ENCODE measurements around the gene TCERG1.
A peak's percentile ranks its signal among the peaks of the same experiment; 100 is the strongest.

Gene TCERG1

DNA sequence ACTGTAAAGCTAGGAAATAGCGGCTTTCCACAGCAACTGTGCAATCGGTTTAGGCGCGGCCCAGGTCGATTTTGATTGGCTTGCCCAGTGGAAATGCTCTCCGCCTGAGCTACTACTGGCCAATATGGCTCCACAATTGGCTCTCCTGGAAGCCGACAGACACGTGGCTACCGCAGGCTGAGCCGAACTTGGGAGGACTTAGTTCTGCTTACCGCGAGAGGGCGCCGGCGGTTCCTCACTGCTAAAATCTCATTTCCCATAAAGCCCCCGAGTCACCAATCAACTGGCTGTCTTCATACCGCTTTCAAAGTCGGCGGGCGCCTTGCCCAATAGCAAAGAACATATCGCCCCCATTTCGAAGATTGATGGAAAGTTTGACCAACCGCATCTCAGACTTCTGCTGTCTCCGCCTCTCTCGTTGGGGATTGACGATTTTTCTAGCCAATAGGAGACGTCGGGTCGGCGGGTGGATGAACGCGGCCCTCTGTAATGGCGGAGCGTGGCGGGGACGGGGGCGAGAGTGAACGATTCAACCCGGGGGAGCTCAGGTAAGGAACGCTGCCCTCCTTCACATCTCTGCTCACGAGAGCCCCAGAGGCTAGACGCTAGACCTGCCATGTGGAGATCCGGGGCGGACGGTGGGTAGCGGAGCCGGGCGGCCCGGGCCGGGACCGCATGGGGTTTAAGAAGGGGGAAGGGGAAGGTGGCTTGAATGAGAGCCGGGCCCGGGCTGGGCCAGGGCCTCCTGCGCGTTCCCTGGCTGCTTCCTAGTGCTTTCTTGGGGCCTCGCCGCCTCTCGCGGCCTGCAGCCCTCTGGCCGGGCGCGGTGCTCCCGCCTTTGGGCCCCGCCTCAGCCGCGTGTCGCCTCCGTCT is at the start of gene TCERG1:
TCERG1 (plus strand) TSS at position 473 of the 873 bp plus-strand sequence; CDS start at position 490, 17 bp downstream.
- DNase-seq (ENCODE audit: low read depth in 2 of 2) = peak; percentile 91 to 93

DNA sequence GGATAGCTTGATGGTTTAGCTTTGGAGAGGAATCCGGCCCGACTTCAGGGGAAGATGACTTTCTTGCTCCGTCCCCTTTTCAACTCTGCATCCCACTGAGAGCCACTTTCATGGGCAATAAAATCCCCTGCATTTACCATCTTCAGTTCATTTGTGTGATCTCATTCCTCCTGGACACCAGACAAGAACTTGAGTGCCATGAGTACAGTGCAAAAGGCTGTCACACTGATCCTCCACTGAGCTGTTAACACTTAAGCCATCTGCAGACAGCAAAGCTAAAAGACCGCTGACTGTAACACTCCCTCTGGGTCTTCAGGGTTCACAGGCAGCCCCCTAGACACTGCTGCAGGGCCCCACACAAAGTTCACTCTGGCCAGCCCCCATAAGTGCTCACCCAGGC is 48.3 kb upstream of the TCERG1 start:
- no peak for DNase-seq (ENCODE audit: low read depth in 2 of 2)

DNA sequence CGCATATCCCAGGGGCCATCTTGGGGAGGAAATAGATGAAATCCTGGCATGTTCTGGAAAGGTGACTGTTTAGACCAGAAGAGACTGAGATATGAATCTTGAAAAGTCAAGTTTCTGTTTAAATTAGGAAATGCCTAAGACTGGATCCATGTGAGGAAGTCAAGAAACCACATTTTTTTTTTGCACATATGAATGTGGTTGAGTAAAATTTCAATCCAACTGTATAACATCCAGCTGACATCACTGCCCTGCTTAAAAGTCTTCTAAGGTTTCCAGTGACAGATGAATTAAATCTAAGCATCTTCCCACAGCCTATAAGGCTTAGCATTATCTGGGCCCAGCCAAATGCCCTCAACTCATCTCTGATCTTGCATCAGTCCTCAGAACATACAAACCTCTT is 47.7 kb upstream of the TCERG1 start:
- DNase-seq (ENCODE audit: low read depth in 2 of 2) = no peak

DNA sequence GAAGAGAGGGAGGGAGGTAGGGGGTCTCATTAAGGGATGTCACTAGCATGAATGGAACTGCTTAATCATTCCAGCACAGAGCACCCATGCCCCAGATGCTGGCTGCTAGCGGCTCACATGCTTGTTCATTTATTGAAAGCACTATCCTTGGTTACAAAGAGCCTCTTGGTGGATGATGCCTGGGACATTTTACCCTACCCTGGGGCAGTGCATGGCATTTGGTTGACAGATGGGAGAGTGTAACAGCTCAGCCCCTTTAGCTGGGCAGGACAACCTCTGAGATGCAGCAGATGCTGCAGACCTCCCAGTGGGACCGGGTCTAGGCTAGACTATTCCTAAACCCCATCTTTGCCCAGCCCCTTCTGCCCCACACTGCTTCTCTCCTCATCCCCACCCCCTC is 46.9 kb upstream of the TCERG1 start:
- no peak for DNase-seq (ENCODE audit: low read depth in 2 of 2)

DNA sequence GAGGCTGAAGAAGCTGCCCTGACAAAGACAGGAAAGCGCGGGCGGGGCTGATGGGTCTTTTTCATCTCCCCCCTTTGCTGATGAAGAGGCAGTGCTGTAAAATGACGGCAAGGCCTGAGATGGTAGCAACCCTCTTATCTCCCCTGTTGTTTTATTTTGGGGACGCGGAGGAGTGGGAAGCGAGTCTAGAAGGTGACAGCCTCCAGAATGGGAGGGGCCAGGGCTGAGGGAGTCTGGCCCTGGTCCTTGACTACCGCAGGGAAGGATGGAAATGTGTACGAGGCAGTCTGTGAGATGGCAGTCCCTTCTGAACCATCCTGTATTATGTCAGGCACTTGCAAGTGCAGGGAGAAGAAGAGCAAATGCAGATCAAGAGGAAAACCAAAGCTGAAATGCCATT is 46.1 kb upstream of the TCERG1 start:
- no peak for DNase-seq (ENCODE audit: low read depth in 2 of 2)

DNA sequence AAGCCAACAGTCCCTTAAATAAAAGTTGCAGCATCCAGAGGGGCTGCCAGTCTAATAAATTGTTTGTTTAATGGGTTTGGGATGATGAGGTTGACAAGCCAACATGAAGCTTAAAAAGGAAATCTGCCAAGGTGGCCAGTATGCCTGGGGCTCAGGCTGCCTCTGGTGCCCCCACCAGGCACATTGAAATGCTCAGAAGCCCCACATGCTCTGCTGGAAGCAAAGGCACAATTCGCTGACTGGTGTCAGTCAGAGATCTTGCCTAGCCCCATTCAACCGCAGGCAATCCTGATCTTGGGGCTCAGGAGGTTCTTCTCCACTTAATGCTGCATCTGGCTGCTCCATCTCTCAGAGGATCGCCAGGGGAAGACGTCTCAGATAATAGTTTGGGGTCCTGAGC is 44.2 kb upstream of the TCERG1 start:
- DNase-seq (ENCODE audit: low read depth in 2 of 2) = no peak

DNA sequence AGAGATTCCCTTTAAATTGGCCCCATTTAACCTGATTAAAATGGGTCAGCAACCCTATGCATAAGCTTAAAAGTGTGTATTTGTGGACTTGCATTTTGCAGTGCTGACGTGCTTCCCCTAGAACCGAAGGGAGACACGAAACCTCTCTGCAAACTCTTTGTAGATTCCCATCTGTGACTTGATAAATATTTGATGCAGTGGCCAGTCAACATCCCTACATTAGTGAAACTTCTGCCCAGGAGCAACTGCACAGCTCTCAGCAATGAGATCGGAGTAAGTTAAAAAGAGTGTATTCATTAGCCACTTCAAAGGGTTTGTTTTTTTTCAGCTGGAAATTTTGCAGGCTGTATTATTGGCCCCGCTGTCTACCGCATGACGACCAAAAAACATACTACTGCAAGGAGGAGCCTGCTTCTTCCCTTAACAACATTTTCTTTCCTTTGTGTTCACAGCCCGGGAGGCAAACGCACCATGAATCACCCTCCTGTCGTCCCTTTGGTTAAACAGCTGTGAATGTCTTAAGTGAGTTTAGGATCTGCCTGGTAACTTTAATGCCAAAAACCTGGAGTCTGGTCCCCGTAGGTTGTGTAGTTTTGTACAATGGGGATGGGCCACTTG is 38.0 kb upstream of the TCERG1 start:
- no peak for DNase-seq (ENCODE audit: low read depth in 2 of 2)

DNA sequence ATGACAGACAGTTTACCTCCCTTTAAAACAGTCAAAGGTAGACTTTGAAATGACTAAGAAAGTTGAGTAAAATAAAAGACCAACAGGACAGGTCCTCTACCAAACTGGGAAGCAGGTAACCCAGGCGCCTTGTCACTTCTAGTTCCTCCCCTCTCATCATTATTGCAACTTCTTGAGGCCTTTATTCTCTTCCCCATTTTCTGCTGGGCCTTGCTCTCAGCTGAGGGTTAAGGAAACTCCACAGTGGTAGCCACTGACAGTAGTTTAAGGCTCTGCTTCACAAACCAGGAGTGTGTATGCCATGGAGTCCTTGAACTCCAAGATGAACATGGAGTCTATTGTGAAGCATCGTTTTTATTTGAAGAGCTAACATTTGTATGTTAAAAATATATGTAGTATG is 36.9 kb upstream of the TCERG1 start:
- DNase-seq (ENCODE audit: low read depth in 2 of 2) = no peak

DNA sequence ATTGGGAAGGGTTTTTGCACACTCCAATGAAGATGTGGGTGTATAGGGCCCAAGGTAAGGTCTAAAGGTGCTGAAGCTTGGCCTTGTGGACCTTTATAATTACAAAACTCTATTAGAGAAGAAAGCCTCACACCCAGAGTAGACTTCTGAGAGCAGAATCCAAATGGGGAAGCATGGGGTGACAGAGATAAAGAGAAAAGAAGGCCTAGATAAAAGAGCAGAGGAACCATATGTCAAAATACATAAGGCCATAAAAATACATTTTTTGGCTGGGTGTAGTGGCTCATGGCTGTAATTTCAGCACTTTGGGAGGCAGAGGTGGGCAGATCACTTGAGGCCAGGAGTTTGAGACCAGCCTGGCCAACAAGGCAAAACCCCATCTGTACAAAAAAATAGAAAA is 27.4 kb upstream of the TCERG1 start:
- DNase-seq (ENCODE audit: low read depth in 2 of 2) = no peak

DNA sequence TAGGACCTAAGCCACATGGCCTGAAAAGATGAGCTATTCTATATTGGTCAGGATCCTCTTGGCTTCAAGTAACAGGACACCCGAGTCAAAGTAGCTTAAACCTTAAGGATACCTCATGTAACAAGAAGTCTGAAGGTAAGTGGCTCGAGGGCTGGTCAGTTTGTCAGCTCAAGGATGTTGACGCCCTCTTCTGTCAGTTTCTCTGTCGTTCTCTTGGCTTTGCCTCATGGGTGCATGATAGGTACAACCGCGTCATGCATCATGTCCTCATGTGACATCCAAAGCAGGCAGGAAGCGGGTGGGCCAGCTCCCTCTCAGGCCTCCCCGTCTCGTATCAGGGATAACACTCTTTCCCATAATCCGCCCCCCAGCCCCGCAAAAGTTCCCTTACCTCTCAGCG is 22.1 kb upstream of the TCERG1 start:
- DNase-seq (ENCODE audit: low read depth in 2 of 2) = no peak

DNA sequence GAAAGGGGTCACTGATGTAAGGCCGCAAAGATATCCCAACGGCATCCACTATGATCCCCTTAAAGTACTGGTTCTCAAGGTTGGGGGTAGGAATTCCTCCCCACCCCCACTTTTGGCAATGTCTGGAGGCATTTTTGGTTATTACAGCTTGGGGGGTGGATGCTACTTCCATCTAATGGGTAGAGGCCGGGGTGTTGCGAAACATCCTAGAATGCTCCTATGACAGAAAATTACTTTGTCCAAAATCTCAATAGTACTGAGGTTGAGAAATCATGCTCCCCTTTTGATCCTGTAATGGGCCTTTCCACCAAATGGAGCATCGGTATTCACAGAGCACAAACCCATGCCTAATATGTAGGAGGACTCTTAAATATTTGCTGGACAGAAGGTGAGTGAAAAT is 20.8 kb upstream of the TCERG1 start:
- DNase-seq (ENCODE audit: low read depth in 2 of 2) = no peak

DNA sequence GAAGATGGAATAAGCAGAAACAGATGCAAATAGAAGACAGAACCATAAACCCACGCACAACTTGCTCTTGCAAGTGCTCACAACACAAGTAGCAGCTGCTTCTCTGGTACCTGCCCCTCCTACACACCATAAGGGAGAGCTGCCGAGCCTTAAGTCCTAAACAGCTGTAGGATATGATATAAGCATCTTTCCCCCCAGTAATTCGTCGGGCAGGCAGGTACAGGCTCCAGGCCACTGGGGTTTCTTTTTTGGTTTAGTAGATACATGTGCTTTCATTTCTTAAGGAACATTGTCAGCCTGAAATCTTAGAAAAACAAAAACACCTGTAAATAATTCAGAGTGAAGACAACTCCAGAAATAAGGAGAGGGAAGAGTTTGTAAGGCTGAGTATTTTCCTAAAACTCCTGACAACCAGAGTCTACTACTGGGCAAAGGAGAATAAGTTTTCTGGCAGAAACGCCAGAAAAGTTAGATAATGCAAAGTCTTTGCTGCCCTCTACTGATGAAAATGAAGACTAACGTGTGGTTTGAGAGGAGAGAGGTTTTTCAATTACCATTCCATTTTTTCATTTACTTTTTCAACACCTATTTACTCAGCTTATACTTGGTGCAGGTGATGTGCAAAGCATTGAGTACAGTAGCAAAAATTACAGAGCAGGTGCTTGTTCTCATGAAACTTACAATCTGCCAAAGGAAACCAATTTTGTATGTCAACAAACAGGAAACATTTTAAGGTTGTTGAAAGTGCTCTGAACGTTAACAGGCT is 20.1 kb upstream of the TCERG1 start:
- DNase-seq (ENCODE audit: low read depth in 2 of 2) = no peak

DNA sequence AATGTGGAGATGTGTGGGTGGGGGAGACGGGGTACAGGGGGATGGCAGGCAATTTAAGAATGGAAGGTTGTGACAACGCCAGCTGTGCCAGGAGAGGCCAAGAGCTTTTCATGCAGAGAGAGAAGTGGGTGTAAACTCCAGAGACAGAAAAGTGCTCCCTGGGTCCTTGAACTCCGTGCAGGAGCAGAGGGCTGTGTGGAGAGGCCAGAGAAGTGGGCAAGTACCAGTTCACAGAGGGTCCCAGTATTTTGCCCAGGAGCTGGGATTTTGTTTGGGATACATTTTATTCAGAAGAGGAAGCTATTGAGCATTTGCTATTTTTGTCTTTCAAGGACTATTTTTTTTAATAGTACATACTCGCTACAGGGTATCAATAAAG is 19.5 kb upstream of the TCERG1 start:
- DNase-seq (ENCODE audit: low read depth in 2 of 2) = no peak

DNA sequence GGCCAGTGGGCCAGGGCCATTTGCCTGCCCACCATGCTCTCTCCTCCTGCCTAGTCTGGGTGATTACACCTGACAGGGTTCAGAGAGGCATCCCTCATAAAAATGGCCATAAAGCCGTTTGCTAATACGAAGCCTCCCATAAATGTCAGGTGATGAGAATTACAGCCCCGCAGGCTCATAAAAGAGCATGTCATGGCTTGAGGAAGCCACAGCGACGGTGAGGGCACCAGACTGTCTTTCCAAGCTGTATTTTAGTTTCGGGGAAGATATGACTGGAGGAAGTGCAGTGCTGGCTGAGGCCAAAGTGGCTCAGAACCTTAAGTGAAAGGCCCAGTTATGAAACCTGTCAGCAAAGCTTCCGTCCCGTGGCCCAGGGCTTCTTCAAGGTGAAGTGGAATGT is 18.5 kb upstream of the TCERG1 start:
- DNase-seq (ENCODE audit: low read depth in 2 of 2) = no peak

DNA sequence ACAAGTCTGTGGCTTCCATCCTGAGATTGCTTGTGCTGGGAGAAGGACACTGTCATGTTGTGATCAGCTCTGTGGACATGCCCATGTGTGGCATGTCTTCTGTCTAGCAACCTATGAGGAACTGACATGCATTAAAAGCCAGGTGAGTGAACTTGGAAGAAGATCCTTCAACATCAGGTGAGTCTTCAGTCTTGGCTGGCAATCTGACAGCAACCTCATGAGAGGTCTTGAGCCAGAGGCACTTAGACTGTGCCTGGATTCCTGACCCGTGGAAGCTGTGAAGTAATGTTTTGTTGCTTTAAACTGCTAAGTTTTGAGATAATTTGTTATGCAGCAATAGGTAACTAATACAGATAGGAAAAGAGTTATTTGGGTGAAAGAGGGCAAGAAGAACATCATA is 6.8 kb upstream of the TCERG1 start:
- DNase-seq (ENCODE audit: low read depth in 2 of 2) = no peak

DNA sequence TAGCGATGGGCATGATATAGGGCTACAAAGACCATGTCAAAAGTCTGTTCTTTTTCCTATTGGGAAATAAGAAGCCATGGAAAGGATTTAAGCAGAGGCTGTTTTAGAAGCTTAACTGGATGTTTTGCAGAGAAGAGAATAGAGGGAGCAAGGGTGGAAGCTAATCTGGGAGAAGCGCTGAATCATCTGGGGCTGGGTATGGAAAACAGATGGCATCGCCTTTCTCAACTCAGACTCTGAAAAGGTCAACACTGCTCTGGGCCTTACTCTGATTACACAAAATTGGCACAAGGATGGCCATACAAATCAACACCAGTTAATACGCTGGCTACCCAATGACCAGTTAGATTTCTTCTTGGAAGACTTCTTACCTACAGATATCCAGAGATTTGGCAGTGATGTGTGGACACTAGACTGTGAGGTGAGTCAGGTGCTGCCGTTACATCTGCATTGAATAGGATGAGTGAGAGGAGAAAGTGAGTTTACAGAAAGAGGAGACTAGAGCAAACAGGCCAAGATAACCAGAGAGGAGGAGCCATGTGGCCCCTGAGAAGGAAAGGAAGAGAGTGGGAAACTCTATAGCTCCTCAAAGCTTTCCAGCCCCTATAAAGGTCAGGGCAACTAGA is 6.2 kb upstream of the TCERG1 start:
- DNase-seq (ENCODE audit: low read depth in 2 of 2) = no peak

DNA sequence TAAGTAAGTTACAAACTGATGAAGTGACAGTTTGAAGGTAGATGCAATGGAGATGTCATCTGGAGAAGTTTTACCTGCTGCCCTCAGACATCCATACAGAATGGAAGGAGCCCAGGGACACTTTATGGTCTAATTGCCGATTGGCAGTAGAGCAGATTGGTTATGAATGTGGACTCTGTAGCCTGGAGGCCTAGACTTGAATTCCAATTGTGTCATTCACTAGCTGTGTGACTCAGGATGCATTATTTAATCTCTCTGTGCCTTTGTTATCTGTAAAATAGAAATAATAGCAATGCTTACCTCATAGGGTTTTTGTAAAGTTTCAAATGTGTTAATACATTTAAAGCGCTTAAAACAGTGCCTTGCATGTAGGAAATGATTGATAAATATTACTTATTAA is 5.2 kb upstream of the TCERG1 start:
- DNase-seq (ENCODE audit: low read depth in 2 of 2) = no peak

DNA sequence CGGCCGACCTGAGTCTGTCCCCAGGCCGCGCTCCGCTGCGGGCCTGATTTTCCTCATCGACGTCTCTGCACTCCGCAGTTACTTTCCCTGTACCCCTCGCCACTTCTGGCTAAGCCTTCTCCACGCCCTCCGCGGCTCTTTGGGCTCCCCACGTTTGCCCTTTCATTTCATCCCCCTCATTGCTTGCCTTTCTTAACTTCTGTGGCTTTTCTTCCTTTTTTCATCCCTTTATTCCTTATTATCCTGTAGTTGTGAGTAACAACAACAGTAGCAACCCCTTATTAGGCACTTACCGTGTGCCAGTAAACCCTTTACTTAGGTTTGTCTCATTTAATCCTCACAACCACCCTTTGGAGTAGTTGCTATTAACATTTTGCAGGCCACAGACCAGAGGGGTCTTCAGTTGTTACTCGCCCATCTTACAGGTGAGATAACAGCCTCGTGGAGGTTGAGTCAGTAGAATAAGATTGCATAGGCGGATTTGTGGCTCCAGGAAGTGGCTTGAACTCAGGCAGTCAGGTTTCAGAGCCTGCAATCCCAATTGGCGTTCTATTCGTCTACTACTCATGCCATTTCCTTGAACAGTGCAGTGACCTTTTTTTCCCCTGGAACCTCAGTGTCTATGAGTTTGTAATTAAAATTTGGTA is 724 bp downstream of the TCERG1 start:
- DNase-seq (ENCODE audit: low read depth in 2 of 2) = peak in 1 of 2 donors; percentile 9

DNA sequence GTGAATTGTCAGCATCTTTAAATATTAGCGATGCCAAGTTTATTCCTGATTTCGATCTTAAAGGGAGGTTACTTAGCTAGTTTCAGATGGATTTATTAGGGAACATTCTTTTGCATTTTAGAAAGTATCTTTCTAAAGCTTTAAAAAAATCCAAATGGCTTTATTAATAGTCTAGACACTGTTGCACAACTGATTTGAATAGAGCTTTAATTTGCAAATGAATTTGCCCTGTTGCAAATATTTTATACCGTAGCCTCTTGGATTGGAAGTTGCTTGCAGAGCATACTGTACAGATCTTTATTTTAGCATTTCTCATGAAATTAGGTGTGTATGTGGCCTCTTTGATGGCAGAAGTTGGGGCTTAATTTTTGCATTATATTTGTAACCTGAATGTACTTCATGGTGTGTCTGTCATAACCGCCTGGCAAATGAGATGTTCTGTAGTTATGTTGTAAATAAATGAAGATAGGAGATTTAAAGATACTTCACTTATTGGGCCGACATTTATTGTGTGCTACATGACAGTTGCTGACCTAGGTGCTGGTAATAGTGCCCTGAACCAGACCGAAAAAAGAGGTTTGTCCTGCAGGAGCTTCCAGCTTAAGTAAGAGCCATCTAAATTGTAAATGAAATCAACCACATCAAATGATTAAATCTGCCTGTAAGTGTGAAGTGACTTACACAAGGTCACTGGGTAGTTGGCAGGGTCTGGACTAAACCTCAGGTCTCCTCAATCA is 1.8 kb downstream of the TCERG1 start:
- DNase-seq (ENCODE audit: low read depth in 2 of 2) = no peak

DNA sequence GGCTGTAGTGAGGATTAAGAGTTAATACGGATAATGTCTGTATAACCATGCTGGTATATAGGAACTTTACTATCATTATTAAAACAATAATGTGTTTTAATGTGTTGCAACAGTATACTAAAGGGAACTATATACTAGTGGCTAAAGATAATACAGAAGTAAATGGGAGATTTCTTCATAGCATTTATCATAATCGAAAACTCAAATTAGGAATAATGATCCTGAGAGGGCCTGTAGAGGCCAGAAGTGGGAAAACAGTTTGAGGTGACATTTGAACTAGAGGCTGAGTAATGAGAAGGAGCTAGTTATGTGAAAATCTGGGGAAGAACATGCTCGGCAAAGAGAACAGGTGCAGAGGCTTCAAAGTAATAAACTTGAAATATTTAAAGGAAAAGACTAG is 2.9 kb downstream of the TCERG1 start:
- DNase-seq (ENCODE audit: low read depth in 2 of 2) = no peak

DNA sequence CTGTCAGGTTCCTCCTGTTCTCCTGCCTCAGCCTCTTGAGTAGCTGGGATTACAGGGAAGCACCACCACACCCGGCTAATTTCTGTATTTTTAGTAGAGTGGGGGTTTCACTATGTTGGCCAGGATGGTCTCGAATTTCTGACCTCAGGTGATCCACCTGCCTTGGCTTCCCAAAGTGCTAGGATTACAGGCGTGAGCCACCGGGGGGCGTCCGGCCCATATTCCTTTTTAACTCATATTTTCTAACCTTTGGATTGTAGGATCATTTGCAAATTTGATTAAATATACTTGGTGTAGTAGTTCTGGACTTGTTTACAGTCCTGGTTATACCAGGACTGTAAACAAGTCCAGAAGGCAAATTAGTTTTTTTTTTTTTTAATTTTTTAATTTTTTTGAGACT is 4.3 kb downstream of the TCERG1 start:
- no peak for DNase-seq (ENCODE audit: low read depth in 2 of 2)

All from stimulated activated CD8-positive, alpha-beta memory T cell treated with anti-CD3 and anti-CD28 coated beads, Interleukin-2, amount 100 ng/mL, for 48 hours (primary cell).